H9 (cell line): ENCODE measurements around the gene CAPZA2. TPM values are rescaled to one million over a fixed set of nuclear protein-coding genes. Genes with fewer than 3 reads are reported as not detected.

ENCODE experiments used
- DNase-seq: peaks from one replicate; pipeline ENCODE4 v3.0.0-alpha.2; 2017
- H2AFZ ChIP-seq: one replicate; pipeline ENCODE4 v1.6.1; 2013; ENCODE audit warnings: mild to moderate bottlenecking, low read length, control low read depth, moderate library complexity
- H2AK5ac ChIP-seq: 2 replicates; pipeline ENCODE4 v1.6.1; 2013; ENCODE audit warnings: low read length, control low read depth, mixed read lengths; ENCODE audit not compliant: insufficient read length
- H2BK120ac ChIP-seq: one replicate; pipeline ENCODE4 v1.6.1; 2013; ENCODE audit warnings: low read depth, mild to moderate bottlenecking, low read length, control low read depth, inconsistent platforms; ENCODE audit not compliant: poor library complexity, severe bottlenecking
- H2BK12ac ChIP-seq: 2 replicates; pipeline ENCODE4 v1.6.1; 2013; ENCODE audit warnings: low read length, control low read depth, mixed read lengths, low read depth; ENCODE audit not compliant: insufficient read length
- H2BK15ac ChIP-seq: 2 replicates; pipeline ENCODE4 v1.6.1; 2013; ENCODE audit warnings: low read depth, low read length, control low read depth
- H2BK20ac ChIP-seq: one replicate; pipeline ENCODE4 v1.6.1; 2013; ENCODE audit warnings: low read depth, mild to moderate bottlenecking, low read length, control low read depth, inconsistent platforms; ENCODE audit not compliant: poor library complexity, severe bottlenecking
- H2BK5ac ChIP-seq: 2 replicates; pipeline ENCODE4 v1.6.1; 2013; ENCODE audit warnings: low read length, control low read depth, mixed read lengths; ENCODE audit not compliant: insufficient read length
- H3K14ac ChIP-seq: 2 replicates; pipeline ENCODE4 v1.6.1; 2013; ENCODE audit warnings: low read length, control low read depth; ENCODE audit not compliant: insufficient read depth
- H3K18ac ChIP-seq: 2 replicates; pipeline ENCODE4 v1.6.1; 2013; ENCODE audit warnings: low read depth, mild to moderate bottlenecking, mixed read lengths, low read length, control low read depth; ENCODE audit not compliant: insufficient read length
- H3K23ac ChIP-seq: 2 replicates; pipeline ENCODE4 v1.6.1; 2013; ENCODE audit warnings: low read length, control low read depth, mixed read lengths, low read depth; ENCODE audit not compliant: insufficient read length
- H3K23me2 ChIP-seq: 2 replicates; pipeline ENCODE4 v1.6.1; 2013; ENCODE audit warnings: low read depth, mild to moderate bottlenecking, mixed read lengths, low read length, control low read depth; ENCODE audit not compliant: insufficient read length, poor library complexity, severe bottlenecking
- H3K27ac ChIP-seq: 2 replicates; pipeline ENCODE4 v1.5.1; 2013; ENCODE audit warnings: low read length, control low read depth, mixed read lengths, low read depth; ENCODE audit not compliant: insufficient read length
- H3K27me3 ChIP-seq: 2 replicates; pipeline ENCODE4 v1.6.1; 2013; ENCODE audit warnings: low read length, control low read depth, inconsistent platforms; ENCODE audit not compliant: insufficient read depth
- H3K4ac ChIP-seq: 2 replicates; pipeline ENCODE4 v1.6.1; 2013; ENCODE audit warnings: low read depth, mild to moderate bottlenecking, control low read depth, inconsistent platforms, low read length, moderate library complexity
- H3K4me1 ChIP-seq: 2 replicates; pipeline ENCODE4 v1.6.1; 2013; ENCODE audit warnings: low read length, control low read depth, inconsistent platforms; ENCODE audit not compliant: insufficient read depth
- H3K4me2 ChIP-seq: 2 replicates; pipeline ENCODE4 v1.6.1; 2013; ENCODE audit warnings: low read length, control low read depth, mixed read lengths; ENCODE audit not compliant: insufficient read length, insufficient read depth
- H3K56ac ChIP-seq: 2 replicates; pipeline ENCODE4 v1.6.1; 2013; ENCODE audit warnings: low read depth, mild to moderate bottlenecking, mixed read lengths, low read length, control low read depth; ENCODE audit not compliant: insufficient read length
- H3K79me1 ChIP-seq: 2 replicates; pipeline ENCODE4 v1.6.1; 2013; ENCODE audit warnings: low read depth, mild to moderate bottlenecking, moderate library complexity, low read length, control low read depth, inconsistent platforms; ENCODE audit not compliant: insufficient read depth, poor library complexity, severe bottlenecking
- H3K79me2 ChIP-seq: 2 replicates; pipeline ENCODE4 v1.6.1; 2013; ENCODE audit warnings: low read length, control low read depth, inconsistent platforms; ENCODE audit not compliant: insufficient read depth
- H3K9ac ChIP-seq: 2 replicates; pipeline ENCODE4 v1.6.1; 2013; ENCODE audit warnings: low read length, control low read depth, mixed read lengths; ENCODE audit not compliant: insufficient read length; ENCODE audit errors: extremely low read depth
- H3K9me3 ChIP-seq: one replicate; pipeline ENCODE4 v1.6.1; 2013; ENCODE audit warnings: low read depth, low read length, inconsistent platforms; ENCODE audit not compliant: control insufficient read depth
- H3T11ph ChIP-seq: one replicate; pipeline ENCODE4 v1.6.1; 2013; ENCODE audit warnings: mild to moderate bottlenecking, low read length, control low read depth, inconsistent platforms
- H4K20me1 ChIP-seq: one replicate; pipeline ENCODE4 v1.6.1; 2013; ENCODE audit not compliant: control insufficient read depth, insufficient read length, insufficient read depth
- H4K5ac ChIP-seq: 2 replicates; pipeline ENCODE4 v1.6.1; 2013; ENCODE audit warnings: low read depth, mild to moderate bottlenecking, mixed read lengths, low read length, control low read depth; ENCODE audit not compliant: insufficient read length
- H4K8ac ChIP-seq: replicated peaks from 2 replicates; pipeline ENCODE4 v1.6.1; 2013; ENCODE audit warnings: low read length, control low read depth, mixed read lengths, low read depth; ENCODE audit not compliant: insufficient read length
- H4K91ac ChIP-seq: 2 replicates; pipeline ENCODE4 v1.6.1; 2013; ENCODE audit warnings: low read depth, mild to moderate bottlenecking, moderate library complexity, mixed read lengths, low read length, control low read depth; ENCODE audit not compliant: insufficient read length
- H3K27ac Mint-ChIP-seq, 3 experiments: 2 replicates in 2 of 3; 3 replicates in 1 of 3; pipeline ENCODE4 v1.8.0; 2020 to 2021; ENCODE audit warnings: mixed read lengths in 3 of 3, mild to moderate bottlenecking in 1 of 3, moderate library complexity in 1 of 3
- H3K27me3 Mint-ChIP-seq: 2 replicates; pipeline ENCODE4 v1.8.0; 2021; ENCODE audit warnings: low read depth, mild to moderate bottlenecking, moderate library complexity, mixed read lengths
- H3K36me3 Mint-ChIP-seq, 3 experiments: 2 replicates in 2 of 3; 3 replicates in 1 of 3; pipeline ENCODE4 v1.8.0; 2020 to 2021; ENCODE audit warnings: low read depth in 3 of 3, mixed read lengths in 3 of 3; ENCODE audit not compliant: insufficient read depth in 1 of 3
- H3K4me1 Mint-ChIP-seq, 2 experiments: 2 replicates each; pipeline ENCODE4 v1.8.0; 2020; ENCODE audit warnings: mixed read lengths in 2 of 2
- H3K4me3 Mint-ChIP-seq, 2 experiments: 2 replicates in 1 of 2; 3 replicates in 1 of 2; pipeline ENCODE4 v1.8.0; 2020 to 2021; ENCODE audit warnings: mild to moderate bottlenecking in 2 of 2, mixed read lengths in 2 of 2, moderate library complexity in 1 of 2
- H3K9me3 Mint-ChIP-seq, 2 experiments: 2 replicates in 1 of 2; 3 replicates in 1 of 2; pipeline ENCODE4 v1.8.0; 2020; ENCODE audit warnings: mild to moderate bottlenecking in 2 of 2, mixed read lengths in 2 of 2, moderate library complexity in 1 of 2
- CTCF ChIP-seq: fragments of 200-600 bp; sonication (generic); conservative IDR thresholded peaks from 3 replicates; pipeline ENCODE4 v1.8.0; 2021; ENCODE audit warnings: antibody characterized with exemption, mild to moderate bottlenecking
- WGBS: extraction: QIAGEN DNeasy Blood & Tissue Kit; methylation state at CpG from one replicate; pipeline ENCODE4 v1.1.7; 2013; ENCODE audit warnings: missing lambda C conversion rate, low lambda C conversion rate, mixed read lengths; ENCODE audit not compliant: insufficient read length; ENCODE audit errors: extremely low coverage; 5-methylcytosine and 5-hydroxymethylcytosine counted together
- total RNA-seq: library from RNA; stranded (reverse); gene quantifications from 2 replicates; pipeline ENCODE4 v1.2.1, GENCODE V29; 2021

Gene CAPZA2
- total RNA-seq, 1 experiment from 2014 or later: 131 TPM

- Histone ChIP-seq H2BK12ac (no peak overlapping the region), H3K27ac (no peak overlapping the region), H3K9ac (no peak overlapping the region), H3K9me3 (no peaks in the 10 kb centered on the region), H4K20me1 (no peaks in the 10 kb centered on the region), H4K8ac (no peak overlapping the region), H4K91ac (no peak overlapping the region), H3K4me2 (no peak overlapping the region), H3T11ph (no peak overlapping the region), H2BK5ac (no peak overlapping the region), H2BK120ac (no peak overlapping the region), H3K56ac (no peak overlapping the region), H3K4me1 (peaks cover 3% of the 10 kb centered on the region; the same call in 1 of the 2 replicates), H3K4ac (no peak overlapping the region), H3K18ac (no peak overlapping the region), H2AK5ac (no peak overlapping the region), H3K14ac (no peak overlapping the region), H4K5ac (no peak overlapping the region), H3K23me2 (no peaks in the 10 kb centered on the region), H3K27me3 (no peaks in the 10 kb centered on the region), H2BK15ac (no peak overlapping the region), H2AFZ (no peak overlapping the region), H3K23ac (no peak overlapping the region), H3K79me1 (no peaks in the 10 kb centered on the region), H2BK20ac (no peak overlapping the region), H3K79me2 (no peaks in the 10 kb centered on the region)
- H3K4me1 Mint-ChIP-seq: peaks cover 2 to 4% of the 10 kb centered on the region in 2 experiments; a peak in 2 of 4 replicates
- no CpG with 5 or more reads among the region's 2 CpGs for WGBS
- no peaks in the 10 kb centered on the region for H3K36me3 Mint-ChIP-seq
- H3K9me3 Mint-ChIP-seq: no peaks in the 10 kb centered on the region
- no peak for DNase-seq
- no peaks in the 10 kb centered on the region; the same call in 1 of the 2 replicates for H3K27me3 Mint-ChIP-seq
- no peak overlapping the region for H3K4me3 Mint-ChIP-seq
- TF ChIP-seq CTCF: no peak
- 0 out of 7 replicates have a peak overlapping the region, but pooled peaks of 1 of the 3 experiments have one; percentile 12 for H3K27ac Mint-ChIP-seq
These were observed 80.1 kb downstream of the CAPZA2 start for GRCh38 chr7:116942504-116942903.
